Measurements from ENCODE around the gene AKAP8L. TPM values are rescaled to one million over a fixed set of nuclear protein-coding genes. Genes with fewer than 3 reads are reported as not detected.
A peak's percentile ranks its signal among the peaks of the same experiment; 100 is the strongest.

AKAP8L gene
- total and polyA plus RNA-seq, 9 of the 15 experiments (the other 6 are each of a cell fraction or from before 2014, with no cell fraction given) = 2.4 to 116 (median 70.7) TPM

GRCh38 chr19:15418579-15419412 lies at the start of gene AKAP8L (continued):
- TF ChIP-seq MYBL2 (IDR thresholded peaks at IDR 0.05; ENCODE audit: low read depth) (no peak), MYBL2 (CRISPR knock-in tag; IDR thresholded peaks at IDR 0.05; ENCODE audit: borderline replicate concordance) (no peak), ZNF79 (CRISPR knock-in tag; IDR thresholded peaks at IDR 0.05; ENCODE audit: low read depth) (no peak), MTA3 (IDR thresholded peaks at IDR 0.05; ENCODE audit: borderline replicate concordance) (peak; percentile 99), SAFB2 (IDR thresholded peaks at IDR 0.05; ENCODE audit: borderline replicate concordance, low read depth, low read length, severe bottlenecking) (no peak), FOXP1 (CRISPR knock-in tag; IDR thresholded peaks at IDR 0.05) (no peak), CREB1 (IDR thresholded peaks at IDR 0.05) (0 out of 2 replicates have a peak, but pooled peaks have one; percentile 54), CREB1 (CRISPR knock-in tag; IDR thresholded peaks at IDR 0.05) (peak; percentile 64), CBX8 (IDR thresholded peaks at IDR 0.05; ENCODE audit: borderline replicate concordance, extremely low read depth, low read depth, low read length, poor library complexity, severe bottlenecking) (no peak), BRD4 (IDR thresholded peaks at IDR 0.05) (peak; percentile 56; the same call in 1 of the 2 replicates), POLR2B (IDR thresholded peaks at IDR 0.05; ENCODE audit: low read depth, partially characterized antibody) (peak; percentile 91), DPF2 (IDR thresholded peaks at IDR 0.05) (0 out of 2 replicates have a peak, but pooled peaks have one; percentile 30), GATAD2A (IDR thresholded peaks at IDR 0.05) (no peak), PHB (CRISPR knock-in tag; IDR thresholded peaks at IDR 0.05) (0 out of 2 replicates have a peak, but pooled peaks have one; percentile 29), ATF7 (IDR thresholded peaks at IDR 0.05) (peak; percentile 87), NEUROD1 (IDR thresholded peaks at IDR 0.05; ENCODE audit: borderline replicate concordance, low read depth, low read length, partially characterized antibody) (peak; percentile 99), PURB (CRISPR knock-in tag; IDR thresholded peaks at IDR 0.05; ENCODE audit: low read depth) (no peak), MAZ (CRISPR knock-in tag; conservative IDR thresholded peaks at IDR 0.05 in 1 of 2, IDR thresholded peaks at IDR 0.05 in 1 of 2) (peak in 1 of 2 experiments; percentile 76), RB1 (IDR thresholded peaks at IDR 0.05; ENCODE audit: low read depth) (peak; percentile 62; the same call in 1 of the 2 replicates), FOXK2 (conservative IDR thresholded peaks at IDR 0.05 in 1 of 2, IDR thresholded peaks at IDR 0.05 in 1 of 2; ENCODE audit: low read depth in 2 of 2) (peak in 1 of 2 experiments; percentile 26; a peak in 1 of 4 replicates)
- TF ChIP-seq, protein P1, sequence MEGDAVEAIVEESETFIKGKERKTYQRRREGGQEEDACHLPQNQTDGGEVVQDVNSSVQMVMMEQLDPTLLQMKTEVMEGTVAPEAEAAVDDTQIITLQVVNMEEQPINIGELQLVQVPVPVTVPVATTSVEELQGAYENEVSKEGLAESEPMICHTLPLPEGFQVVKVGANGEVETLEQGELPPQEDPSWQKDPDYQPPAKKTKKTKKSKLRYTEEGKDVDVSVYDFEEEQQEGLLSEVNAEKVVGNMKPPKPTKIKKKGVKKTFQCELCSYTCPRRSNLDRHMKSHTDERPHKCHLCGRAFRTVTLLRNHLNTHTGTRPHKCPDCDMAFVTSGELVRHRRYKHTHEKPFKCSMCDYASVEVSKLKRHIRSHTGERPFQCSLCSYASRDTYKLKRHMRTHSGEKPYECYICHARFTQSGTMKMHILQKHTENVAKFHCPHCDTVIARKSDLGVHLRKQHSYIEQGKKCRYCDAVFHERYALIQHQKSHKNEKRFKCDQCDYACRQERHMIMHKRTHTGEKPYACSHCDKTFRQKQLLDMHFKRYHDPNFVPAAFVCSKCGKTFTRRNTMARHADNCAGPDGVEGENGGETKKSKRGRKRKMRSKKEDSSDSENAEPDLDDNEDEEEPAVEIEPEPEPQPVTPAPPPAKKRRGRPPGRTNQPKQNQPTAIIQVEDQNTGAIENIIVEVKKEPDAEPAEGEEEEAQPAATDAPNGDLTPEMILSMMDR (IDR thresholded peaks at IDR 0.05 in 2 of 3, conservative IDR thresholded peaks at IDR 0.05 in 1 of 3; ENCODE audit: insufficient read depth in 2 of 3, low read depth in 1 of 3, low read length in 3 of 3) = peak; percentile 83 to 87 (median 86)
- TF ChIP-seq, protein P2, sequence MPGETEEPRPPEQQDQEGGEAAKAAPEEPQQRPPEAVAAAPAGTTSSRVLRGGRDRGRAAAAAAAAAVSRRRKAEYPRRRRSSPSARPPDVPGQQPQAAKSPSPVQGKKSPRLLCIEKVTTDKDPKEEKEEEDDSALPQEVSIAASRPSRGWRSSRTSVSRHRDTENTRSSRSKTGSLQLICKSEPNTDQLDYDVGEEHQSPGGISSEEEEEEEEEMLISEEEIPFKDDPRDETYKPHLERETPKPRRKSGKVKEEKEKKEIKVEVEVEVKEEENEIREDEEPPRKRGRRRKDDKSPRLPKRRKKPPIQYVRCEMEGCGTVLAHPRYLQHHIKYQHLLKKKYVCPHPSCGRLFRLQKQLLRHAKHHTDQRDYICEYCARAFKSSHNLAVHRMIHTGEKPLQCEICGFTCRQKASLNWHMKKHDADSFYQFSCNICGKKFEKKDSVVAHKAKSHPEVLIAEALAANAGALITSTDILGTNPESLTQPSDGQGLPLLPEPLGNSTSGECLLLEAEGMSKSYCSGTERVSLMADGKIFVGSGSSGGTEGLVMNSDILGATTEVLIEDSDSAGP (CRISPR knock-in tag; IDR thresholded peaks at IDR 0.05) = 0 out of 2 replicates have a peak, but pooled peaks have one; percentile 25
- TF ChIP-seq, protein P3, sequence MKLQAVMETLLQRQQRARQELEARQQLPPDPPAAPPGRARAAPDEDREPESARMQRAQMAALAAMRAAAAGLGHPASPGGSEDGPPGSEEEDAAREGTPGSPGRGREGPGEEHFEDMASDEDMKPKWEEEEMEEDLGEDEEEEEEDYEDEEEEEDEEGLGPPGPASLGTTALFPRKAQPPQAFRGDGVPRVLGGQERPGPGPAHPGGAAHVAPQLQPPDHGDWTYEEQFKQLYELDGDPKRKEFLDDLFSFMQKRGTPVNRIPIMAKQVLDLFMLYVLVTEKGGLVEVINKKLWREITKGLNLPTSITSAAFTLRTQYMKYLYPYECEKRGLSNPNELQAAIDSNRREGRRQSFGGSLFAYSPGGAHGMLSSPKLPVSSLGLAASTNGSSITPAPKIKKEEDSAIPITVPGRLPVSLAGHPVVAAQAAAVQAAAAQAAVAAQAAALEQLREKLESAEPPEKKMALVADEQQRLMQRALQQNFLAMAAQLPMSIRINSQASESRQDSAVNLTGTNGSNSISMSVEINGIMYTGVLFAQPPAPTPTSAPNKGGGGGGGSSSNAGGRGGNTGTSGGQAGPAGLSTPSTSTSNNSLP (IDR thresholded peaks at IDR 0.05; ENCODE audit: borderline replicate concordance, low read depth, low read length) = peak; percentile 94
